ENCODE results near the gene TNRC6B.

GRCh38 chr22:40161194-40161593, 16.5 kb upstream of the TNRC6B start:
- TF ChIP-seq CTCF (tag by site-specific recombination; IDR thresholded peaks at IDR 0.05) (no peak), ZNF324 (tag by site-specific recombination; IDR thresholded peaks at IDR 0.05) (no peak), ZNF580 (tag by site-specific recombination; IDR thresholded peaks at IDR 0.05) (no peak), SP2 (tag by site-specific recombination; IDR thresholded peaks at IDR 0.05) (no peak), ATF2 (tag by site-specific recombination; IDR thresholded peaks at IDR 0.05; ENCODE audit: low read depth) (no peak)
